H9 (cell line): ENCODE data around the gene BMP7. TPM values are rescaled to one million over a fixed set of nuclear protein-coding genes. Genes with fewer than 3 reads are reported as not detected.

Experiments used
- DNase-seq: peaks from one replicate; pipeline ENCODE4 v3.0.0-alpha.2; 2017
- H2AFZ ChIP-seq: one replicate; pipeline ENCODE4 v1.6.1; 2013; ENCODE audit warnings: mild to moderate bottlenecking, low read length, control low read depth, moderate library complexity
- H2AK5ac ChIP-seq: 2 replicates; pipeline ENCODE4 v1.6.1; 2013; ENCODE audit warnings: low read length, control low read depth, mixed read lengths; ENCODE audit not compliant: insufficient read length
- H2BK120ac ChIP-seq: one replicate; pipeline ENCODE4 v1.6.1; 2013; ENCODE audit warnings: low read depth, mild to moderate bottlenecking, low read length, control low read depth, inconsistent platforms; ENCODE audit not compliant: poor library complexity, severe bottlenecking
- H2BK12ac ChIP-seq: 2 replicates; pipeline ENCODE4 v1.6.1; 2013; ENCODE audit warnings: low read length, control low read depth, mixed read lengths, low read depth; ENCODE audit not compliant: insufficient read length
- H2BK15ac ChIP-seq: 2 replicates; pipeline ENCODE4 v1.6.1; 2013; ENCODE audit warnings: low read depth, low read length, control low read depth
- H2BK20ac ChIP-seq: one replicate; pipeline ENCODE4 v1.6.1; 2013; ENCODE audit warnings: low read depth, mild to moderate bottlenecking, low read length, control low read depth, inconsistent platforms; ENCODE audit not compliant: poor library complexity, severe bottlenecking
- H2BK5ac ChIP-seq: 2 replicates; pipeline ENCODE4 v1.6.1; 2013; ENCODE audit warnings: low read length, control low read depth, mixed read lengths; ENCODE audit not compliant: insufficient read length
- H3K14ac ChIP-seq: 2 replicates; pipeline ENCODE4 v1.6.1; 2013; ENCODE audit warnings: low read length, control low read depth; ENCODE audit not compliant: insufficient read depth
- H3K18ac ChIP-seq: 2 replicates; pipeline ENCODE4 v1.6.1; 2013; ENCODE audit warnings: low read depth, mild to moderate bottlenecking, mixed read lengths, low read length, control low read depth; ENCODE audit not compliant: insufficient read length
- H3K23ac ChIP-seq: 2 replicates; pipeline ENCODE4 v1.6.1; 2013; ENCODE audit warnings: low read length, control low read depth, mixed read lengths, low read depth; ENCODE audit not compliant: insufficient read length
- H3K23me2 ChIP-seq: 2 replicates; pipeline ENCODE4 v1.6.1; 2013; ENCODE audit warnings: low read depth, mild to moderate bottlenecking, mixed read lengths, low read length, control low read depth; ENCODE audit not compliant: insufficient read length, poor library complexity, severe bottlenecking
- H3K27ac ChIP-seq: 2 replicates; pipeline ENCODE4 v1.5.1; 2013; ENCODE audit warnings: low read length, control low read depth, mixed read lengths, low read depth; ENCODE audit not compliant: insufficient read length
- H3K27me3 ChIP-seq: 2 replicates; pipeline ENCODE4 v1.6.1; 2013; ENCODE audit warnings: low read length, control low read depth, inconsistent platforms; ENCODE audit not compliant: insufficient read depth
- H3K4ac ChIP-seq: 2 replicates; pipeline ENCODE4 v1.6.1; 2013; ENCODE audit warnings: low read depth, mild to moderate bottlenecking, control low read depth, inconsistent platforms, low read length, moderate library complexity
- H3K4me1 ChIP-seq: 2 replicates; pipeline ENCODE4 v1.6.1; 2013; ENCODE audit warnings: low read length, control low read depth, inconsistent platforms; ENCODE audit not compliant: insufficient read depth
- H3K4me2 ChIP-seq: 2 replicates; pipeline ENCODE4 v1.6.1; 2013; ENCODE audit warnings: low read length, control low read depth, mixed read lengths; ENCODE audit not compliant: insufficient read length, insufficient read depth
- H3K56ac ChIP-seq: 2 replicates; pipeline ENCODE4 v1.6.1; 2013; ENCODE audit warnings: low read depth, mild to moderate bottlenecking, mixed read lengths, low read length, control low read depth; ENCODE audit not compliant: insufficient read length
- H3K79me1 ChIP-seq: 2 replicates; pipeline ENCODE4 v1.6.1; 2013; ENCODE audit warnings: low read depth, mild to moderate bottlenecking, moderate library complexity, low read length, control low read depth, inconsistent platforms; ENCODE audit not compliant: insufficient read depth, poor library complexity, severe bottlenecking
- H3K79me2 ChIP-seq: 2 replicates; pipeline ENCODE4 v1.6.1; 2013; ENCODE audit warnings: low read length, control low read depth, inconsistent platforms; ENCODE audit not compliant: insufficient read depth
- H3K9ac ChIP-seq: 2 replicates; pipeline ENCODE4 v1.6.1; 2013; ENCODE audit warnings: low read length, control low read depth, mixed read lengths; ENCODE audit not compliant: insufficient read length; ENCODE audit errors: extremely low read depth
- H3K9me3 ChIP-seq: one replicate; pipeline ENCODE4 v1.6.1; 2013; ENCODE audit warnings: low read depth, low read length, inconsistent platforms; ENCODE audit not compliant: control insufficient read depth
- H3T11ph ChIP-seq: one replicate; pipeline ENCODE4 v1.6.1; 2013; ENCODE audit warnings: mild to moderate bottlenecking, low read length, control low read depth, inconsistent platforms
- H4K20me1 ChIP-seq: one replicate; pipeline ENCODE4 v1.6.1; 2013; ENCODE audit not compliant: control insufficient read depth, insufficient read length, insufficient read depth
- H4K5ac ChIP-seq: 2 replicates; pipeline ENCODE4 v1.6.1; 2013; ENCODE audit warnings: low read depth, mild to moderate bottlenecking, mixed read lengths, low read length, control low read depth; ENCODE audit not compliant: insufficient read length
- H4K8ac ChIP-seq: replicated peaks from 2 replicates; pipeline ENCODE4 v1.6.1; 2013; ENCODE audit warnings: low read length, control low read depth, mixed read lengths, low read depth; ENCODE audit not compliant: insufficient read length
- H4K91ac ChIP-seq: 2 replicates; pipeline ENCODE4 v1.6.1; 2013; ENCODE audit warnings: low read depth, mild to moderate bottlenecking, moderate library complexity, mixed read lengths, low read length, control low read depth; ENCODE audit not compliant: insufficient read length
- H3K27ac Mint-ChIP-seq, 3 experiments: 2 replicates in 2 of 3; 3 replicates in 1 of 3; pipeline ENCODE4 v1.8.0; 2020 to 2021; ENCODE audit warnings: mixed read lengths in 3 of 3, mild to moderate bottlenecking in 1 of 3, moderate library complexity in 1 of 3
- H3K27me3 Mint-ChIP-seq: 2 replicates; pipeline ENCODE4 v1.8.0; 2021; ENCODE audit warnings: low read depth, mild to moderate bottlenecking, moderate library complexity, mixed read lengths
- H3K36me3 Mint-ChIP-seq, 3 experiments: 2 replicates in 2 of 3; 3 replicates in 1 of 3; pipeline ENCODE4 v1.8.0; 2020 to 2021; ENCODE audit warnings: low read depth in 3 of 3, mixed read lengths in 3 of 3; ENCODE audit not compliant: insufficient read depth in 1 of 3
- H3K4me1 Mint-ChIP-seq, 2 experiments: 2 replicates each; pipeline ENCODE4 v1.8.0; 2020; ENCODE audit warnings: mixed read lengths in 2 of 2
- H3K4me3 Mint-ChIP-seq, 2 experiments: 2 replicates in 1 of 2; 3 replicates in 1 of 2; pipeline ENCODE4 v1.8.0; 2020 to 2021; ENCODE audit warnings: mild to moderate bottlenecking in 2 of 2, mixed read lengths in 2 of 2, moderate library complexity in 1 of 2
- H3K9me3 Mint-ChIP-seq, 2 experiments: 2 replicates in 1 of 2; 3 replicates in 1 of 2; pipeline ENCODE4 v1.8.0; 2020; ENCODE audit warnings: mild to moderate bottlenecking in 2 of 2, mixed read lengths in 2 of 2, moderate library complexity in 1 of 2
- WGBS: extraction: QIAGEN DNeasy Blood & Tissue Kit; methylation state at CpG from one replicate; pipeline ENCODE4 v1.1.7; 2013; ENCODE audit warnings: missing lambda C conversion rate, low lambda C conversion rate, mixed read lengths; ENCODE audit not compliant: insufficient read length; ENCODE audit errors: extremely low coverage; 5-methylcytosine and 5-hydroxymethylcytosine counted together
- total RNA-seq: library from RNA; stranded (reverse); gene quantifications from 2 replicates; pipeline ENCODE4 v1.2.1, GENCODE V29; 2021
- TF ChIP-seq, protein P1 (sequence below): fragments of 200-600 bp; sonication (generic); conservative IDR thresholded peaks from 3 replicates; pipeline ENCODE4 v1.8.0; 2021; ENCODE audit warnings: antibody characterized with exemption, mild to moderate bottlenecking

The BMP7 gene
- total RNA-seq, 1 experiment from 2014 or later: 17.7 TPM

DNA sequence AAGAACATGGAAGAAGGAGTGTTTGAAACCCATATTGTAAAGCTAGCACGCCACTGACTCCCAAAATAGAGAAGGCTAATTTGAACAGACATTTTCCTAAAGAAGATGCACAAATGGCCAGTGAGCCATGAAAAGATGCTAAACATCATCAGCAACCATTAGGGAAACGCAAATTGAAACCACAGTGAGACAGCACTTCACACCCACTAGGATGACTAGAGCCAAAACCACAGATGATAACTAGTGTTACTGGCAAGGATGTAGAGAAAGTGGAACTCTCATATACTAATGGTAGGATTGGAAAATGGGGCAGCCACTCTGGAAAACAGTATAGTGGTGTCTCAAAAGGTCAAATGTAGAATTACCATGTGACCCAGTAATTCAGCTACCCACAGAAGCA is 58.2 kb downstream of the BMP7 start:
- peaks cover 4% of the 10 kb centered on the region; the same call in 1 of the 2 replicates for H3K4me1 ChIP-seq
- H2AFZ ChIP-seq: no peak overlapping the region
- no peak overlapping the region for H3K4ac ChIP-seq
- no peak overlapping the region for H3T11ph ChIP-seq
- H3K14ac ChIP-seq: no peak overlapping the region
- H2BK12ac ChIP-seq: no peak overlapping the region
- H3K79me2 ChIP-seq: no peaks in the 10 kb centered on the region
- Mint-ChIP-seq H3K4me1 (peaks cover 28 to 34% of the 10 kb centered on the region in 2 experiments), H3K27ac (no peak overlapping the region), H3K36me3 (peaks cover 2 to 14% (median 11%) of the 10 kb centered on the region in 3 experiments; a peak in 6 of 7 replicates), H3K9me3 (peaks cover 7 to 8% of the 10 kb centered on the region in 2 experiments), H3K4me3 (no peak overlapping the region), H3K27me3 (peaks cover 9% of the 10 kb centered on the region)
- no peaks in the 10 kb centered on the region for H3K23me2 ChIP-seq
- H3K27ac ChIP-seq: no peak overlapping the region
- no peaks in the 10 kb centered on the region for H3K27me3 ChIP-seq
- H4K5ac ChIP-seq: no peak overlapping the region
- no peak overlapping the region for H3K4me2 ChIP-seq
- no peak overlapping the region for H2BK20ac ChIP-seq
- no peak overlapping the region for H4K91ac ChIP-seq
- H3K18ac ChIP-seq: no peak overlapping the region
- no peak for DNase-seq
- no CpG with 5 or more reads among the region's 2 CpGs for WGBS
- H3K9ac ChIP-seq: no peak overlapping the region
- no peak overlapping the region for H2BK15ac ChIP-seq
- no peak overlapping the region for H2BK5ac ChIP-seq
- no peak overlapping the region for H4K8ac ChIP-seq
- H3K79me1 ChIP-seq: no peaks in the 10 kb centered on the region
- no peak overlapping the region for H3K56ac ChIP-seq
- no peak overlapping the region for H3K23ac ChIP-seq
- H4K20me1 ChIP-seq: no peaks in the 10 kb centered on the region
- no peak overlapping the region for H2BK120ac ChIP-seq
- H3K9me3 ChIP-seq: no peaks in the 10 kb centered on the region
- TF ChIP-seq, protein P1, sequence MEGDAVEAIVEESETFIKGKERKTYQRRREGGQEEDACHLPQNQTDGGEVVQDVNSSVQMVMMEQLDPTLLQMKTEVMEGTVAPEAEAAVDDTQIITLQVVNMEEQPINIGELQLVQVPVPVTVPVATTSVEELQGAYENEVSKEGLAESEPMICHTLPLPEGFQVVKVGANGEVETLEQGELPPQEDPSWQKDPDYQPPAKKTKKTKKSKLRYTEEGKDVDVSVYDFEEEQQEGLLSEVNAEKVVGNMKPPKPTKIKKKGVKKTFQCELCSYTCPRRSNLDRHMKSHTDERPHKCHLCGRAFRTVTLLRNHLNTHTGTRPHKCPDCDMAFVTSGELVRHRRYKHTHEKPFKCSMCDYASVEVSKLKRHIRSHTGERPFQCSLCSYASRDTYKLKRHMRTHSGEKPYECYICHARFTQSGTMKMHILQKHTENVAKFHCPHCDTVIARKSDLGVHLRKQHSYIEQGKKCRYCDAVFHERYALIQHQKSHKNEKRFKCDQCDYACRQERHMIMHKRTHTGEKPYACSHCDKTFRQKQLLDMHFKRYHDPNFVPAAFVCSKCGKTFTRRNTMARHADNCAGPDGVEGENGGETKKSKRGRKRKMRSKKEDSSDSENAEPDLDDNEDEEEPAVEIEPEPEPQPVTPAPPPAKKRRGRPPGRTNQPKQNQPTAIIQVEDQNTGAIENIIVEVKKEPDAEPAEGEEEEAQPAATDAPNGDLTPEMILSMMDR: no peak
- no peak overlapping the region for H2AK5ac ChIP-seq
